Ureter (tissue), 1 donor: ENCODE results near the gene CLDN20. TPM values are rescaled to one million over a fixed set of nuclear protein-coding genes. Genes with fewer than 3 reads are reported as not detected.

Experiments
- DNase-seq: peaks from one replicate; pipeline ENCODE4 v3.0.0-alpha.2; 2020; ENCODE audit warnings: low spot score
- total RNA-seq: library from RNA; stranded (reverse); gene quantifications from one replicate; pipeline ENCODE4 v1.2.4, GENCODE V29; 2023
- donor health status: DM: yes; HTN: yes; CAD: no.

Gene CLDN20
- total RNA-seq, 1 donor from 2014 or later: not detected

DNA sequence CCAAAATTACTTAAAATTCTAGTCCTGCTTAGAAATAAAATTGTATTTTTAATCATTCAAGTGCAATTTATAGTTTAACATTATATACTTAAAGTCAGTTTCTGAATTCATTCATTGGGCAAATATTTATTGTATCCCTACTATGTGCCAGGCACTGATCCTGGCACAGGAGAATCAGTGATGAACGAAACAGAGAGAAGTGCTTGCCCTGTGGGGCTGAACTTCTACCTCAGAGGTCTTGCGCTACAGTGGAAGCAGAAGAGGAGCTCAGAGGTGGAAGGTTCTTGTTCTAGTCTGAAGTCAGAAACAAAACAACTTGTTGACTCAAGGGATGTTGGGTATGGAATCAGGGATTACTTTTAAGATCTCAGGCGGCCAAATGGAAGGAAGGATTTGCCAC lies 6.0 kb downstream of the CLDN20 start:
- no peak for DNase-seq

DNA sequence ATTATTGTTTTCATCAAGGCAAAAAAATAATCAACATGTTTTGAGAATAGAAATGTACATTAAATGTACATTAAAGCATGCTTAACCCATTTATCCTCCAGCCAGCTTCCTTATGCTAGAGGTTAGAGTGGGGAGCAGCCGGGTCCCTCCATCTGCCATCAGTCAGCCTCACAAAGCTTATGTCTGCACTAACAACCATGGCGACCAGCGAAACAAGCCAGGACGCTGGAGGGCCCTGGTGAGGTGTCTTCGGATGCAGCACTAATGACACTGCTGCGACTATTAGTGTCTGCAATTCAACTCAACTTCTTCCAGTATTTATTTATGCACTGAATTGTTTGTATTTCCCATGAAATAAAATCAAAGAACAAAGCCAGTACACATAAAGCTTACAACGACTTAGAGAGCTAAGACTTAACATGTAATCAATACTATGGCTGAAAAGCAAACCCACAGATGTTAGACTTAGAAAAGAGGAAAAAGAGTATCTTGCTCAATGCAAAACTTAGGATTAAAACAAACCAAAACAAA lies 6.8 kb downstream of the CLDN20 start:
- no peak for DNase-seq

DNA sequence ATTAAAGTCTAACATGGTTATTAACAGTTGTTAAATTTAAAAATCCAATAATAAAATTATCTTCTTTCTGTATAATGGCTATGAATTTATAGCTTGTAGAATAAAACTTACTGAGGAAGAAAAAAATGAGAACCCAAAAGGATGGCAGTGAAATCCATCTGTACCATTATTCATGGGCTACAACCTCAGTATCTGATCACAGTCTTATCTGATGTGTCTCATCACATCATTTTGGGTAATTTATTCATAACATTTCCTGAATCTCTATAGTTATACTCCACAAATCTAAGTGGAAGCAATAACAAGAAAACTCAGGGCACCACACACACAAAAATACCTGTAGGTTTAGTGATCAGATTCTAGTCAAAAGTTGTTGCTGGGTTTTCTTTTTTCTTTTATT lies 7.3 kb downstream of the CLDN20 start:
- no peak for DNase-seq

DNA sequence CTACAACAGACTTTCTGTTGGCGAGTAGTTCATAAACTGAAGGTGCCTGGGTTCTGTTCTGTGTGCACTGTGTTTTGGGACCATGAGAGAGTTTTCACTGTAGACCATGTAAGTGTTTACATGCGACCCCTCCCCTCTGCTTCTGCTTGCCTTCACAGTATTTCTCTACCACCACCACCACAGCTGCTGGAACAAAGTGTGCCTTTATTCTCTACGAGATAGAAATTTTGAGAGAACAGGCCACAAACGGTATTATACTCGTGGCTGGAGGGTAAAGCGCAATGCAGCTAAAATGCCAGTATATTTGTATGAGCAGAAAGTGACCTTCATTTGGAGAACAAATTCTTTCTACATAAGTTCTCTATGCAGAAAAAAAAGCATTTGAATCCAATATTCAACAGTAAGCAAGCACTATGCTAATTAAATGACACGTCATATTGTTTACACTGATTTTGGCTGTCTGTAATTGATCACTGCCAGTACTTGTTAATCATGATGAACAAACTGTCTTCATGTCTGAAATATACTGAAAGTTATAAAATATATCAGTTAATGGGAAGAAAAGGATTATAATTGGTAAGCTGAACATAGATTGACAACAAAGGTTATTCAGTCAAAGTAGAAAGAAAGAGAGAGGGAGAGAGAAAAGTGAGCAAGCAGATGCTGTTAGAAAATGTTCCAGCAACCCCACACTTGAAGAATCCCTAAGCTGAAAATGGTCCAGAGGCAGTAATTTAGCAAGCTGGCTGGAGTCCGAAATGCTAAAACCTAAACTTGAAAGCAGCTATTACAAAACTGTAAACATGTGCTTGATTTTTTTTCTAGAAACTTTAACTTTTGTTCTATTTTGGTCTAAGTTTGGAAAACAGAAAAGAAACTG lies 8.8 kb downstream of the CLDN20 start:
- no peak for DNase-seq

DNA sequence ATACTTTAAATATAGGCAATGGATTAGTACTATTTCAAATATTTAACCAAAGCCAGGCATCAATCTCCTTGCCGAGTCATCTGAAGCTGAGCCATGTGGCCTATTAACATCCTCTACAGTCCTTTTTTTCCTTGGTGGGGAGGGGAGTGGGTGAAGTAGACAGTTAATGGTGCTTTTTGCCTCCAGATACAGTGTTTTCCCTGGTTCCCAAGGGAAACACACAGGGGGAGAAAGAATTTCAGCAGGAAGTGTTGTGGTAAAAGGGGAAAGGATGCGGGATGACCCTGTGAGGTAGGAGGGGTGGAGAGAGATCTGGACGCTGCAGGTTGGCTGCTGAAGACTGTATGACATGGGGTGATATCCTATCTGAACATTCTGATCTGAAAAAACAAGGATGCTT lies 9.6 kb downstream of the CLDN20 start:
- DNase-seq: no peak

DNA sequence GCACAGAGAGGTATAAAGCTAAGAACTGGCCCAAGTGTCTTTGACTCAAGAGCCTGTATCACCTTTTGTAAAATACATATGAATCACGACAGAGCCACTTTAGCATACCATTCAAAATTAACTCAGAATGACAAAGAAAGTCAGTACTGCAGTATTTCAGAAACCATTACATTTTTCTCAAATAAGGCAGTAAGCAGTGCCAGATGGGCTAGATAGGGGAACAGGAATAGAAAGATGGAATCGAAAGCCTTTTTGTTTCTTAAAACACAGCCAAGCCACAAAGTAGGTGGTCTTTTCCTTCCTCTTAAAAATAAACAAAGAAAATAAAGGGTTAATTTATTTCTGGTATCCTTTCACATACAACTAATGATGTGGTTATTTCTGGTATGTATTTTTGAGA lies 10.3 kb downstream of the CLDN20 start:
- DNase-seq: no peak

DNA sequence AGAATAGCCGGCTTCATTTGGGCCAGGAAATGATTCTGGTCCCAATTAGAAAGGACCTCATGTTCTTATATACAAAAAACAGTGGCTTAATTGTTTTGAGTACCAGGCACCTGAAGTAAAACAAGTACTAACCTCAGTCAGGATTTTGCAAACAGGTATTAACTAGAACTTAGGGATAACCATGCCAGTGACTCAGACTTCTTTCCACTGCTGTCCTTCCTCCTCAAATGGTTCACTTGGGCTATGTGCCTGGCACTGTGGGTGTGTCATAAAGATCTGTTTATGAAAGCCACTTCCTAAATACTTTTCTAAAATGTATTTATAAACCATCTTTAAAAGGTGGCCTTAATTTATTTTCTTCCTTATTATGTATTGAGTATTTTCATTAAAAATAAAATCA lies 10.7 kb downstream of the CLDN20 start:
- DNase-seq: no peak

DNA sequence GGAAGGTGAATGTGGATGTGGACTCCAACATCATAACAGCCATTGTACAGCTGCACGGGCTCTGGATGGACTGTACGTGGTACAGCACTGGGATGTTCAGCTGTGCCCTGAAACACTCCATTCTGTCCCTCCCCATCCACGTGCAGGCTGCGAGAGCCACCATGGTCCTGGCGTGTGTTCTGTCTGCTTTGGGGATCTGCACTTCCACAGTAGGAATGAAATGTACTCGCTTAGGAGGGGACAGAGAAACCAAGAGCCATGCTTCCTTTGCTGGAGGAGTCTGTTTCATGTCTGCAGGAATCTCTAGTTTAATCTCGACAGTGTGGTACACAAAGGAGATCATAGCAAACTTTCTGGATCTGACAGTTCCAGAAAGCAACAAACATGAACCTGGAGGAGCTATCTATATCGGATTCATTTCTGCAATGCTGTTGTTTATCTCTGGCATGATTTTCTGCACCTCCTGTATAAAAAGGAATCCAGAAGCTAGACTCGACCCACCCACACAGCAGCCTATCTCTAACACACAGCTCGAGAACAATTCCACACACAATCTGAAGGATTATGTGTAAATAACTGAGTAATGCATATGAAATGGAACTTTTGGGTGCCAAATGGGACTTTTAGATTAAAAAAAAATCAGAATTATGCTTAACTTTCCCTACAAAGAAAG lies 12.1 kb downstream of the CLDN20 start:
- no peak for DNase-seq

DNA sequence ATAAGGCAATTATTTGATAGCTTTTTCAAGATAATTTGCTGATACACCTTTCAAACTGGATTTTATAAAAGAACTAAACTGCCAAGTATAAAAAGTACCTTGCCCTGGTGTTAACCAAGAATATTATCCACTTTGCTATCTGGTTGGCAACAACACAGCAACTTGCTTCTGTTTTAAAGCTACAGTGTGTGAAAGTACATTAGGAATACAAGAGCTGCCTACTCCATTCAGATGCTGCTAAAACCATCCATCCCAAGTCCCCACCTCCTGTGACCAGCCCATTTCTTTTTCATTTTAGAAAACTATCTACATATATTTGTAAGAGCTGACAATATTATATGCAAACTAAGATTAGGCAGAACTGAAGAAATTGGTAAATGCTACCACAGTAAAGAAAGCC lies 12.8 kb downstream of the CLDN20 start:
- no peak for DNase-seq

DNA sequence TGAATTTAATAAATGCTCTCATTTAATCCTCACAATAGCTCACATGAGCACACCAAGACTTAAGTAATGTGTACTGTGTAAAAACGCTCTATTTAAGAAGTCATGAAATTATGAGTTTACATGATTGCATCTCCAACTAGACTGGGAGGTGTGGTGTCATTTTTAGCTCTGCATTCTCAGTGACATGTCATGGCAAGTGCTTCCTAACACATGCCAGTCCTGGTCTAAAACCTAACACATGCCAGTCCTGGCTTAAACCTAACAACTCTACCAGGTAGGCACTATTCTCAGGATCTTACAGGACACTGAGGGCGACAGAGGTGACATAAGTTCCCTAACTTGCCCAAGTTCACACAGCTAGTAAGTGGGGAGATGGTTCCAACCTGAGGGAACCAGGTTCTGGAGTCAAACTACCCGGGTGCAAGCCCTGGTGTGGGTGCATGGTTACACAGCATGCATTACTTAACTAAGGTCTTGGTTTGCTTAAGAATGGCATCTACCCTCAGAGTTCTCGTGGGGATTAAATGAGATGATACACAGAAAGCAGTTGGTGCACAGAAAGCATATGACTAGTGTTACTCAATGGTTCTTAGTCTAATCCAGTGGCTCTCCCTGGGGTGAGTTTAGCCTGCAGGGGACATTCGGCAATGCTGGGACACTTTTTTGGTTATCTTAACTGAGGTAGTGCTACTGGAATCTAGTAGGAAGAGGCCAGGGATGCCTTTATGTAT lies 14.7 kb downstream of the CLDN20 start:
- no peak for DNase-seq

DNA sequence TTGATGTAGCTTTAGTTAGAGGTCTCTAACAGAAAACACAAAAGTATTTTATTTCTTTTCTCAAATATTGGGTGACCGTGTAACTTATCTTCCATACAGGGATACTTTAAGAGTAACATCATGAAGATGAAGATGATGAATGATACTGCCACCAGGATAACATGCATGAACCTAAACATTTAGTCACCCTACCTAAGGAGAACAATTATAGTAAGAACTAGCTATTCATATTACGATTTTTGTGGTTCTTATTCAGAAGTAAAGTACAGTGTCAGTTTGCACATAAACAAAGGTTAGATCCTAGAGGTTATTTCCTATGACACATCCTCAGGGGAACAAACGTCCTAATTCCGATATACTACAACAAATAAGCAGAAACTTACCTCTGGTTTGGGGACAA lies 21.0 kb downstream of the CLDN20 start:
- DNase-seq: no peak

DNA sequence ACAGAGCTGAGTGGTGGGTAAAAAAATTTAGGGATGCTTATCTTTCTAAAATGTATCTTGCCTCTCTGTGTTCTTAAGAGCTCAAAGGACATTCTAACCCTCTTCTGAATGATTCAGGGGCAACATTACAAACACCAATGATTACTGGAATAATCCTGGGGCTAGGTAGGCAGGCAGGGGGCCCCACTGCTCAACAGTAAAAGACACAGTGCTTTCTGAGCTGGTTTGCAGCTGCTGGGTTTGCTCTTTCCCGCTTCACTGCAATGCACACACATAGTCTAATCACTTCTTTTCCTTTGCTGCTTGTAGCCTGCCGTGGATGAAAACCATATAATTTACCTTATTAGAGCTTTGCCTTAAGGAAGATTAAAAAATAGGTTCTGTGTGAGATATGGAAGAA lies 23.9 kb downstream of the CLDN20 start:
- DNase-seq: no peak

DNA sequence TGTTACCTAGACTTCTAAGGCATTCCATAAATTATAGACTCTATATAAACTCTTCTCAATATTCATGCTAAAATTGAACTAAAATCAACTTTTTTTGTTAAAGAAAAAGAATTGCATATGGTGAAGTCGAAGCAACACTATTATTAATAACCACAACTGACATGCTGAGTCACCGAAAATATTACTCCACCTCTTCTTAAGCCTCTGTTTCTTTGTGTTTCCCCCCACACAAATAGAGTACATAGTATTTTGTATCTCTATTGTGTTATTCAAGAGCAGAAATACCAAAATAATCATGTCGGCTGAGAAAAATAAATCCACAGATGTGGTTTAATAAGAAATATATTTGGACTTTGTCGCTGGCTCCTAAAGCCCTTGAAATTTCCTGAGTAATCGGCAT lies 26.7 kb downstream of the CLDN20 start:
- no peak for DNase-seq

DNA sequence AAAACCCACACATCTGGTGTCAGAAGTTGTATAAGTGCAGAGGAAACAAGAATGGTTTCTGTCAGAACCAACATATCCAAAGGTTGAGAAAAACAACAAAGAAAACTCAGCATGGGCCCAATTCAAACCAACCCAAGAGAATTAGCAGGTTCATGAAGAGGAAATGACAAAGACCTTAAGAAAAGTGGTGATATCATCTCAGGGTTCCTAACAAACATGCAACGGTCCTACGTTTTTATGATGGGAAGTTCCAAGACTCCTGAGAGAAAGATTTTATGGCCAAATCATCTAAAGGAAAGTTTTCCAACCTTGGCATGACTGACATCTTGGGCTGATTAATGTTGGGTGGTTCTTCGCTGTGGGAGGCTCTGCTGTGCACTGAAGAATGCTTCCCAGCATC lies 27.5 kb downstream of the CLDN20 start:
- no peak for DNase-seq

DNA sequence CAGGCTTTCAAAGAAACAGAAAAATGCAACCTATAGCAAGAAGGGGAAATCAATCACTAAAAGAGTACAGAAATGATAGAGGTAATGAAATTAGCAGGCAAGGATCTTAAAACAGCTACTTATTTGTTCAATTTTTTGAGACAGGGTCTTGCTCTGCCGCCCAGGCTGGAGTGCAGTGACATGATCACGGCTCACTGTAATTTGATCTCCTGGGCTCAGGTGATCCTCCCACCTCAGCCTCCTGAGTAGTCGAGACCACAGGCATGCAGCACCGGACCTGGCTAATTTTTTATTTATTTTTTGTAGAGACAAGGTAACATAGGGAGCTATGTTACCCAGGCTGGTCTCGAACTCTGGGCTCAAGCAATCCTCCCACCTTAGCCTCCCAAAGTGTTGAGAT lies 28.9 kb downstream of the CLDN20 start:
- no peak for DNase-seq

DNA sequence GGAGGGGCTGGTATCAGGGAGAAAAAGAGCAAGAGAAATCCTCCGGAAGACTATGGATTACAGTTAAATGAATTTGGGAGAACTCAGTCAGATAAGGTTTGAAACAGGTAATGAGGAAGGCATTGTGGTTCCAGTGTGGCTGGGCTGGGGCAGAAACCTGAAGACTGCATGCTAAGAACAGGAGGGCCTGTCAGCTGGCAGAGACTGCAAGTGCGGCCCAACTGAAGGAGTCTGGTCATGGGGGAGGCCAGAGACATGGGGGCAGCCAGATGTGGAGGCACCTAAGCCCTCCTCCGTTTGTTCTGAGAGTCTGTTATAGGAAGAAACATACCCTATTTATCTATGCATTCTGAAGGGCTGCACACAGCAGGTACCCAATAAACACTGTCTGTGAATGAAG lies 33.9 kb downstream of the CLDN20 start:
- DNase-seq: no peak

DNA sequence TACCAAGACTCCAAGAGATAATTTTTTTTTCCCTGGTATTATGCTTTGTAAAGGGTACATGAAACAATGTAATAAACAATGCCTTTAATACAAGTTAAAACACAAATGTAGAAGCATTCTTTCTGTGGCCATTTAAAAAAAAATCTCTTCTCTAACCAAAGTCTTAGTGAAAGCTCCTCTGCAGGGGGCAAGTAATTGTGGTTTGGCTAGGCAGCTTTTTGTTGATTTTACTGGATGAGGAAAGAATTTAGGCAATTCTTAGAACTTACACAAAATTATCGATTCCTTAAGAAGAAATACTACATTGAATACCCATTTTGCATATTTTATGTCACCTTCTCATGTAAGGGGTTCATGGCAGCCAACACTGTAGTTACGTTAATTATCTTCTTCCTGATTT lies 38.1 kb downstream of the CLDN20 start:
- DNase-seq: no peak

DNA sequence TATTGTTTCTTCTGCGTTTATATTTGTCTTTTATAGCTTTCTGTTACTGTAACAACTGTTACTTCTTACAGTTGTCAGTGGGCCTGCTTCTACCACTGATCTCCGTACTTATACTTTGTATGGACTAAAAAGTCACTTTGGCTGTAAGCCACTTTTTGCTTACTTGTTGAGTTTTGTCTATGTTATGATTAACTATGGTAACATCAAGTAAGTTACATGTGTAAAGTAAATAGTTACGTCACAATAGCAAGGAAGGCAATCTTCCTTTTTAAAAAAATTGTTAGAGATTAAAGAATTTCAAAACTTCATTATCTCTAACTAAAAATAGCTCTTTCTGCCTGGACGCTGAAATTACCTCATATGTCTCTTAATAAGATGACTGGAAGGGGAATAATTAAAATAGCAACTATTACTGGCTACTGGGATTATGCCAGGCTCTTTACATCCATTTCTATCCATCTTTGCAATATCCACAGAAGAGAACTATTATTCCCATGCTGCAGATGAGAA lies 39.6 kb downstream of the CLDN20 start:
- no peak for DNase-seq

DNA sequence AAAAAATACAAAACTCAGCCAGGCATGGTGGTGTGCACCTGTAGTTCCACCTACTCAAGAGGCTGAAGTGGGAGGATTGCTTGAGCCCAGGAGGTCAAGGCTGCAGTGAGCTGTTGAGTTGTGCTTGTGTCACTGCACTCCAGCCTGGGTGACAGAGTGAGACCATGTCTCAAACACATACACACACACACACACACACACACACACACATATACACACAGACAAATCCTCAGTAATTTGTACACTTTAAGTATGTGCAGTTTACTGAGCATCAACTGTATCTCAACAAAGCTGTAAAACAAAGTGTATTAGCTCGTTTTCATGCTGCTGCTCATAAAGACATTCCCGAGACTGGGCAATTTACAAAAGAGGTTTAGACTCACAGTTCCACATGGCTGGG lies 43.1 kb downstream of the CLDN20 start:
- DNase-seq: no peak

DNA sequence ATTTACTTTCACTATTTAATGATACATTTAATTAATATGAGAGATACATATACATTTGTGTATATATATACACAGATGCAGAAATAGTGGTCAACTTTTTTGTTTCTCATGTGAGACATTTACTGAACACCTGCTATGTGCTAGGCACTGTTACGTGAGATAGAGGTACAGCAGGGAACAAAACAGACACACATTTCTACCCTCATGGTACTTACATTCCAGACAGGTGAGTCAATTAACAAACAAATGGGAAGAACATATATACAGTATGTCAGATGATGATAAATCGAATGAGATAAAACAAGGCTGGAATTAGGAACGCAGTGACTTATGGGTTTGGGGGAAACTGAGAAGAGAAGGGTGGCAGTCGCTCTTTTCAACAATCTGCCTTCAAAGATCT lies 45.3 kb downstream of the CLDN20 start:
- no peak for DNase-seq

DNA sequence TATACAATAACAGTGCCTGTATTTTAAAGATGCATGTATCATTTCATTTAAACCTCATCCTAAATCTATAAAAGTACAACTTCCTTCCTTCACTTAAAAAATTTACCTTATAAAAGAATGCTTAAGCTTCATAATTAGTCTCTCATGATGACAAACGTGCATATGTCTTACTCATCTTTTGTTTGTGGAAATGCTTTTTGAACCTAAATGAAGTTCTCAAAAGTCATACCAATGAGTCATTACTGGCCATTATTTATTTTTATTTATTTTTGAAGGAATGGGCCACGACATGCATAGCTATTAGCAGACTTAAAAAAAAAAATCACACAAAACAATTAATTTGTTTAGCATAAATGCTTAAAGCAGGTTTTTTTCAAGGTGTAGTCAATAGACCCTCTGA lies 46.8 kb downstream of the CLDN20 start:
- DNase-seq: no peak

DNA sequence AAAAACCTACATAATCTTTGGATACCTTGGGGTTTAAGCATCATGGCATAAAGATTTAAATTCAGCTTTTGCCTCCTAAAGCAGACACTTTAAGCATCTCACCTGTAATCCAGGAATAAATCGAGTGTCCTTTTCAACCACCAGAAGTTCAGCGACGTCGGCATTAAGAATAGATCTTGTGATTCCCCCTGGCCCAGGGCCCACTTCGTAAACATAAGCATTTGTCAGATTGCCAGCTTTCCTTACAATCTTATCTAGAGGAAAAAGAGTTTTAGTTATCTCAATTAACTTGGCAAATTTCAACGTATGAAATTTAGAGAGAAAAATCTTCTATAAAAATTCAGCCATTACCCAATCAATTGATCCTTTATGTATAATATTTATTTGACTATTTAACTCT lies 47.3 kb downstream of the CLDN20 start:
- DNase-seq: no peak
